Skeletal muscle satellite cell (primary cell): ENCODE results near the gene PNLDC1.
"Not testable (repeated sequence)": the region's sequence is repeated elsewhere in the genome, so short reads cannot be mapped to it uniquely, and the experiment has no call there.

Experiments used
- H3K27me3 ChIP-seq: 2 replicates; pipeline ENCODE4 v1.7.0; 2013; ENCODE audit warnings: low read length; ENCODE audit not compliant: control insufficient read depth, insufficient read depth
- H3K36me3 ChIP-seq: 2 replicates; pipeline ENCODE4 v1.7.0; 2013; ENCODE audit warnings: mild to moderate bottlenecking, control low read depth, low read length; ENCODE audit not compliant: insufficient read depth
- H3K4me1 ChIP-seq: 2 replicates; pipeline ENCODE4 v1.7.0; 2013; ENCODE audit warnings: low read length; ENCODE audit not compliant: control insufficient read depth, insufficient read depth
- H3K4me2 ChIP-seq: 2 replicates; pipeline ENCODE4 v1.7.0; 2013; ENCODE audit warnings: mild to moderate bottlenecking, low read length
- H3K4me3 ChIP-seq: 2 replicates; pipeline ENCODE4 v1.7.0; 2013; ENCODE audit warnings: low read length
- H3K9ac ChIP-seq: 2 replicates; pipeline ENCODE4 v1.7.0; 2013; ENCODE audit warnings: mild to moderate bottlenecking, low read depth, low read length, moderate library complexity
- H3K9me3 ChIP-seq: replicated peaks from 2 replicates; pipeline ENCODE4 v1.7.0; 2013; ENCODE audit warnings: mild to moderate bottlenecking, control low read depth, low read length

The PNLDC1 gene

DNA sequence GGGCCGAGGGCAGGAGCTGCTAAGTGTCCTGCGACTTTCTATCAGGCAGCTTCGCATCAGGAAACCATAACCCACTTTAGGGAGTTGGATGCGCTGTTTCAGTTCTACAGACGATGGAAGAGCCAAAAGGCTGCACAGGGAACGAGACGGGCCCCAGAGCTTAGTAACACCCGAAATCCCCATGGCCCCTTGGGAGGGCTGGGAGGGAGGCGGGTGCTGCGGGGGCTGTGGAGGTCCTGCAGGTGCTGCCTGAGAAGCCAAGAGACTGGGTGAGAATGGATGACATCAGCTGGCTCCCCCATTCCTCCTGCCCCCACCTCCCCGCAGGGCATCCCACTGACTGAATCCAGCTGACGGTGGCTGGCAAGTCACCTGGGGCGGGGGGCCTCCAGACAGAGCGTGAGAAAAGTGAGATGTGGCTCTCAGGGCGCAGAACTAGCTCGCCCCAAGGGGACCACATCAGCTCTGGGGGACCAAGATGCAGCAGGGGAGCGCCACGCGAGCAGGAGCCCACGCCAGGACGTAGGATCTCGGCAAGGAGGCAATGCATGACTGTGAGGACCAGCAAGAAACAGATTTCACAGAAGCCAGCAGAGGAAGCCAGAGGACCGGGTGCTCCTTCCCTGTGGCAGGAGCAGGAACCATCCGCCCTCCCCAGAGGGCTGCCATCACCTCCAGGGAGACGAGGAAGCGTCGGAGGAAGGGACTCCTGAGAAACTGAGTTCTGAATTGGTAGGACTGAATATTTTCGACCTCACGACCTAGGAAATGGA lies 36.8 kb downstream of the PNLDC1 start:
- H3K4me1 ChIP-seq, result peaks cover 3% of the 10 kb centered on the region
- no peak overlapping the region for H3K9ac ChIP-seq
- no peak overlapping the region for H3K4me3 ChIP-seq
- H3K27me3 ChIP-seq, result peaks cover 3% of the 10 kb centered on the region
- H3K36me3 ChIP-seq, result no peaks in the 10 kb centered on the region
- H3K9me3 ChIP-seq, result no peaks in the 10 kb centered on the region
- no peak overlapping the region for H3K4me2 ChIP-seq

DNA sequence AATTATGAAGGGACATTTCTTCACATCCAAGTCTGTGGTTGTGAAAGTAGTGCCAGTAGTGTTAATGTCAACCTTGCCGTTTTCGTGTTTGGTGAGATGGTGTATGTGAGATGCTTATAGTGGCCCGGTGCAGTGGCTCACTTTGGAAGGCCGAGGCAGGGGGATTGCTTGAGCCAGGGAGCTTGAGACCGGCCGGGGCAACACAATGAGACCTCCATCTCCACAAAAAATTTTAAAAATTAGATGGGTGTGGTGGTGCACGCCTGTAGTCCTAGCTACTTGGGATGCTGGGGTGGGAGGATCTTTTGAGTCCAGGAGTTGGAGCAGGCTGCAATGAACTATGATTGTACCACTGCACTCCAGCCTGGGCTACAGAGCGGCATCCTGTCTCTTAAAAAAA lies 37.4 kb downstream of the PNLDC1 start:
- no peaks in the 10 kb centered on the region for H3K36me3 ChIP-seq
- H3K4me2 ChIP-seq, result no peak overlapping the region
- H3K27me3 ChIP-seq, result no peaks in the 10 kb centered on the region
- H3K4me1 ChIP-seq, result peaks cover 3% of the 10 kb centered on the region
- no peak overlapping the region for H3K9ac ChIP-seq
- no peak overlapping the region for H3K4me3 ChIP-seq
- no peaks in the 10 kb centered on the region for H3K9me3 ChIP-seq

DNA sequence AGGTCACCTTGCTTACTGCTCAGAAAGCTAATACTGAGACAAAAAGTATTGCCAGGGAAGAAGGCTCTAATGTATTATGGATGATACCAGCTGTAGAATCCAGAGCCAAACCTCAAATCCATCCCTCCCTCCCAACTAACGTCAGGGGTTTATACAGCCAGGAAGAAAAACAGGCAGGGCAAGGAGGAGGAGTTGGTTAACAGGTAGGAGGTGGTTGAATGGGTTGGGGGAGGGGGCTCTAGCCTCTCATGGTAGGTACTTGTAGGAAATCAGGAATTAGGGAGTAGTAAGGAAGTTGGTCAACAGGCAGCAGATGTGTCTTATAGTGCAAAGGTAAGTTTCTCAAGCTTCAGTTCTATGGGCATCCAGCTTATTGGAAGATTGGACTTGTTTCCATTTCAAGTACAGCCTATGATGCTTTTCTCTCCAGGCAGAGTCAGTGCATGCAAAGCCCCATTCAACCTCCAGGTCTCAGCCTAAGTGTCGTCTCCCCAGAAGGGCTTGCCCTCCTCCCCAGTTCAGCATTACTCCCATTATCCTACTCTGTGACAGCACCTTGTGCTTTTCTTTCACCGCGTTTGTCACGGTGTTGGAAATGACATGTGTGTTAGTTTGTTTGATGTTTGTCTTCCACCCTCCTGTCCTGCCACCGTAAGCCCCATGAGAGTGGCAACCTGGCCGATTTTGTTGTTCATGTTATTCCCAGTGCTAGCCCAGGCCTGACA lies 38.1 kb downstream of the PNLDC1 start:
- Histone ChIP-seq H3K4me2 (no peak overlapping the region), H3K9ac (no peak overlapping the region), H3K27me3 (no peaks in the 10 kb centered on the region), H3K36me3 (no peaks in the 10 kb centered on the region), H3K4me3 (no peak overlapping the region), H3K9me3 (no peaks in the 10 kb centered on the region), H3K4me1 (peaks cover 3% of the 10 kb centered on the region)

DNA sequence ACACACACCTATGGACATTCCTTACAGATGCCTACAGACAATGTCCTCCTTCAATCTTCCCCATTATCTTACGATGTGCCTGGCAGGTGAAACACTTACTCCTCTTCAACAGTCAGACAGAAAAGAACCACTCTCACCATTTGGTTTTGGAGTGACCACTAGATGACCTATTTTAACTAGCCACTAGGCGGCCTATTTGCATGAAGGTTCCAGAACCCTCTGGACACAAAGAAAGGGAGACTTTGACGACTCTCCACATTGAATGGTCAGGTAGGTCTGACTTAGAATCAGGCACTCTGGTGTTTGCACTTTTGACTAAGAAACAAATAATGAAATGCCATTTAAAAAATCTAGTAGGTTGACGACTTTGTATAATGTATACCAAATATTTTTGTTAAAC lies 42.0 kb downstream of the PNLDC1 start:
- Histone ChIP-seq H3K36me3 (no peaks in the 10 kb centered on the region), H3K4me1 (peaks cover 3% of the 10 kb centered on the region), H3K4me2 (no peak overlapping the region), H3K4me3 (no peak overlapping the region), H3K9ac (no peak overlapping the region), H3K9me3 (no peaks in the 10 kb centered on the region), H3K27me3 (no peaks in the 10 kb centered on the region)

DNA sequence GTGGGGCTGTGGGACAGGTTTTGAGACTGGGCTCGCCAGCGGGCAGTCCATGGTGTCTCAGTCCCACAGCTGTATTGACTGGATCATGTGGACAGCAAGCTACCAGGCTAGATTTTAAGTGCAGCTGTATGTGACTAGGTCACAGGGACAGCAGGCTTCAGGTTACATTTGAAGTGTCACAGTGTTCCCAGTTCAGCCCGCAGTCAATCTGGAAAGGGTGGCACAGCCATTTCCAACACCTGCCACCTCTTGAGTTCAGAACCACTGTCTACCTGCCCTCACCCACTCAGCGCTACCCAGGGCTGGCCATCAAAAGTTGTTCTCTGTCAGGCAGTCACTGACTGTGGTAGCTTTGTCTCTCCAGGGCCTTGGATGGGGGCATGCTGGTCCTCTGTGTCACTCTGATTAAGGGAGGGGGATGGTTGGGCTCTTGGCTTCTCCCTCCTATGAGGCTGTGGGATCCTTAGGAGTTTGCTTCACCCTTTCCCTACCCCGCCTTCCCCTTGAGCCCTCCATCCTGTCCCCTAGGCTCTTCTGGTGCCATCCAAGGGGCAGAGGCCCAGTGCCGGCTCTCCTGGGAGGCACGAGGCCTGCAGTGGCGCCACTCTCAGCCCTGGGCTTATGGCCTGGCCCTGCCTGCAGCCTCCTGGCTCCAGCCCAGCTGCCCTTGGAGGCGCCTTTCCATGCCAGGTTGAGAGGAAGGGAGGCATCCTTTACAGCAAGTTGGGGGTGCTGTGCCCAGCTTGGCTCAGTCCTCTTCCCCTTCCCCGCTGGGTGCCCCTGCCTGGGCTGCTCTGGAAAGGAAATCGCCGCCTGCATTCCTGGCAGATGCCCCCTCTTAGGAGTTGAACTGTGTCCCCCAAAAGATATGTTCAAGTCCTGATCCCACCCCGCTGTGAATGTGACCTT lies 44.9 kb downstream of the PNLDC1 start:
- Histone ChIP-seq H3K27me3 (no peaks in the 10 kb centered on the region), H3K9ac (no peak overlapping the region)

DNA sequence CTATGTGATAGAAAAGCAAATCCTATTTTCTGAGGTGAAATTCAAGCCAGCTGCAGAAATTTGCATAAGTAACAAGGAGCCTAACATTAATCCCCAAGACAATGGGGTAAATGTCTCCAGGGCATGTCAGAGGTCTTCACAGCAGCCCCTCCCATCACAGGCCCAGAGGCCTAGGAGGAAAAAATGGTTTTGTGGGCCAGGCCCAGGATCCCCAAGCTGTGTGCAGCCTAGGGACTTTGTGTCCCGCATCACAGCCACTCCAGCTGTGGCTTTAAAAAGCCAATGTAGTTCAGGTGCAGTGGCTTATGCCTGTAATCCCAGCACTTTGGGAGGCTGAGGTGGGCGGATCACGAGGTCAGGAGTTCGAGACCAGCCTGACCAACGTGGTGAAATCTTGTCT lies 48.5 kb downstream of the PNLDC1 start:
- H3K9ac ChIP-seq, H3K4me2 ChIP-seq, H3K27me3 ChIP-seq, H3K4me1 ChIP-seq, H3K36me3 ChIP-seq, H3K4me3 ChIP-seq, H3K9me3 ChIP-seq: not testable (repeated sequence)

More for the DNA sequence above, 44.9 kb downstream of the PNLDC1 start:
- H3K9me3 ChIP-seq, result no peaks in the 10 kb centered on the region
- no peaks in the 10 kb centered on the region for H3K4me1 ChIP-seq
- no peak overlapping the region for H3K4me2 ChIP-seq
- H3K36me3 ChIP-seq, result no peaks in the 10 kb centered on the region
- no peak overlapping the region for H3K4me3 ChIP-seq

DNA sequence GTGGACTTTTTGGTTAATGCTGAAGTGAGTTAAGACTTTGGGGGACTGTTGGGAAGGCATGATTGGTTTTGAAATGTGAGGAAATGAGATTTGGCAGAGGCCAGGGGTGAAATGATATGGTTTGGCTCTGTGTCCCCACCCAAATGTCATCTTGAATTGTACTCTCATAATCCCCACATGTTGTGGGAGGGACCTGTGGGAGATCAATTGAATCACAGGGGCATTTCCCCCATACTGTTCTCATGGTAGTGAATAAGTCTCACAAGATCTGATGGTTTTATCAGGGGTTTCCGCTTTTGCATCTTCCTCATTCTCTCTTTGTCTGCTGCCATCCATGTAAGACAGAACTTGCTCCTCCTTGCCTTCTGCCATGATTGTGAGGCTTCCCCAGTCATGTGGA lies 49.8 kb downstream of the PNLDC1 start:
- H3K36me3 ChIP-seq, H3K4me2 ChIP-seq, H3K9ac ChIP-seq, H3K4me1 ChIP-seq, H3K4me3 ChIP-seq, H3K9me3 ChIP-seq, H3K27me3 ChIP-seq: not testable (repeated sequence)

DNA sequence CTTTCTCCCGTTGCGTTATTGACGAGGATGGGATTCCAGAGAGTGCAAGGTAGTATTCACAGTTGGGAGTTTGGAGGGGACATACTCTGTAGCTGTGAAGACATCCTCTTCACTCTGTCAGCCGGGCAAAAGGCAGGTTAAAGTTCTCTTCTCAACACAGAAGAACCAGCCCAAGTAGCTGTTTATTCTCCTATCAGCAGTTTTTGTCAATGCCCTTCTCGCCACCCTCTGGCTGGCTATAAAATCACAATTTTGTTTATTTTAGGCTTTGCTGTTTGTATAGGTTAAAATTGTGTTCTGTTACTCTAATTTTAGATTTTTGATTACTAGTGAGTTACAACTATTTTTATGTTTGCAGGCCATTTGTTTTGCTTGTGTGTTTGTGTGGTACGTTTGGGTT lies 52.8 kb downstream of the PNLDC1 start:
- H3K4me3 ChIP-seq, result no peak overlapping the region
- no peak overlapping the region for H3K4me2 ChIP-seq
- H3K9ac ChIP-seq, result no peak overlapping the region

DNA sequence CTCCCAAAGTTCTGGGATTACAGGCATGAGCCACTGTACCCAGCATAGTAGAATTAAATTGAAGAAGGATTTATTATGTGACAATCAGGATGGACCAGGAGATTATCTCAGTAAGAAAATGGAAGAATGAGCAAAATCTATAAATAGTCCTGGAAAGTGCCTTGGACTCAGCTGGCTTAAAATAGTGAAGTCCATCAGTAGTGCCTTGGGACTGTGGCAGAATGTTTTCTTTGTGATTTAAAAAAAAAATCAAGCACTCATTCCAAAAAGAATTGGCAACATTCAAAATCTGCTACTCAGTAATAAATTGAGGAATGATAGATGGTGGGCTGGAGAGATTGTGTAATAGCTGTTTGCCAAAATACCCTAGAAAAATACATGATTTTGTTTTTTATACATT lies 53.7 kb downstream of the PNLDC1 start:
- Histone ChIP-seq H3K9ac (no peak overlapping the region), H3K4me3 (no peak overlapping the region), H3K4me2 (no peak overlapping the region), H3K27me3 (peaks cover 6% of the 10 kb centered on the region), H3K9me3 (no peaks in the 10 kb centered on the region), H3K36me3 (no peaks in the 10 kb centered on the region), H3K4me1 (no peaks in the 10 kb centered on the region)

More for the DNA sequence above, 52.8 kb downstream of the PNLDC1 start:
- H3K9me3 ChIP-seq, result no peaks in the 10 kb centered on the region
- peaks cover 6% of the 10 kb centered on the region for H3K27me3 ChIP-seq
- H3K4me1 ChIP-seq, result no peaks in the 10 kb centered on the region
- no peaks in the 10 kb centered on the region for H3K36me3 ChIP-seq

DNA sequence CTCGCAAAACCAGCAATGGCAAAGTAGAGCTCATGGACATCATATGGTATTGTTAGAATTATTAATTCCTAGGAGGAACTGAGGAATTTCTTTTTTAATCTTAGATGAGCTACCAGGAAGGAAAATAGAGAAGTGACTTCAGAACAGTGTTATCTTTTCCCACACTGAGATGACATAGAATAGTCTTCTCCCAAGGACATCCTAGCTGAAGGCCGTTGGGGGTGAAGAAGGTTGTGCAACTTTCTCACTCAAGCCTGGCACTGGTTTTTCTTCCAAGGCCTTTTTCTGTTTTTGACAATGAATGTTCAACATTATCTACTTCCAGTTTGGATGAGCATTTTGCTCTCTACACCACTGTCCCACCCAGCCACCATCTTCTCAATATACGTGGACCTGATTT lies 54.9 kb downstream of the PNLDC1 start:
- Histone ChIP-seq H3K27me3 (peaks cover 6% of the 10 kb centered on the region), H3K36me3 (no peaks in the 10 kb centered on the region), H3K4me1 (no peaks in the 10 kb centered on the region), H3K4me2 (no peak overlapping the region), H3K9ac (no peak overlapping the region), H3K9me3 (no peaks in the 10 kb centered on the region), H3K4me3 (no peak overlapping the region)

DNA sequence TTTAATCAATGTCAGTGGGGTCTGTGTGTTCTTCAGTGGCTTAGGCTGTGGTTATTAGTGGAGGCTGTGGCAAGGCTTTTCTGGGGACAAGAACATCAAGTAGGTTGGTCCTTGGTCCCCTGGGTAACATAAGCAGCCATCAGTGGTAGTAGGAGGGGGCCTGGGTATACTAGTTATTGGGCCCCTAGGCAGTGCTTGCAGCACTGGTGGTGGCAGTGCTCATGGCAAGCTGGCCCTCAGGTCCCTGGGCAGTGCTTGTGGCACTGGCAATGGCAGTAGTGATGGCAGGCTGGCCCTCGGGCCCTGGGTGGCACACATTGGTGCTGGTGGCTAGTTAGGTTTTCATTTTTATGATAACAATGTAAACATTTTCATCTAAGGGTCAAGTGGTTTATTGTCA lies 58.2 kb downstream of the PNLDC1 start:
- H3K9ac ChIP-seq, result no peak overlapping the region
- H3K4me2 ChIP-seq, result no peak overlapping the region
- H3K36me3 ChIP-seq, result no peaks in the 10 kb centered on the region
- no peaks in the 10 kb centered on the region for H3K9me3 ChIP-seq
- H3K27me3 ChIP-seq, result peaks cover 6% of the 10 kb centered on the region
- H3K4me3 ChIP-seq, result no peak overlapping the region
- H3K4me1 ChIP-seq, result no peaks in the 10 kb centered on the region
